MCF 10A (cell line): ENCODE data around the gene RABGAP1. TPM values are rescaled to one million over a fixed set of nuclear protein-coding genes. Genes with fewer than 3 reads are reported as not detected.

Experiments used
- BruUV-seq: library from RNA; stranded (reverse); fragments of 400-500 nt; replicated peaks from 2 replicates; lab custom pipeline; 2021; lab: Mats Ljungman, UMichigan
- CTCF ChIA-PET: fragments of 300-600 bp; sonication (Branson Sonifier 250); formaldehyde crosslinking; extraction: SDS; loops from one replicate; lab custom pipeline; 2021; ENCODE audit warnings: antibody characterized with exemption, inconsistent platforms; lab: Yijun Ruan, JAX
- POLR2A ChIA-PET: fragments of 300-600, 350-650 bp; sonication (Branson Sonifier 250); formaldehyde crosslinking; extraction: SDS; loops from one replicate; lab custom pipeline; 2020; ENCODE audit warnings: antibody characterized with exemption, inconsistent platforms; lab: Yijun Ruan, JAX
- DNase-seq: peaks from one replicate; pipeline ENCODE4 v3.0.0-alpha.2; 2018; ENCODE audit not compliant: unreplicated experiment
- H3K27ac Mint-ChIP-seq: one replicate; pipeline ENCODE4 v1.8.0; 2022; ENCODE audit warnings: mild to moderate bottlenecking, low read depth, mixed read lengths; ENCODE audit not compliant: unreplicated experiment
- H3K27me3 Mint-ChIP-seq: one replicate; pipeline ENCODE4 v1.8.0; 2022; ENCODE audit warnings: mixed read lengths; ENCODE audit not compliant: insufficient read depth, unreplicated experiment
- H3K36me3 Mint-ChIP-seq: one replicate; pipeline ENCODE4 v1.8.0; 2022; ENCODE audit warnings: mild to moderate bottlenecking, moderate library complexity, mixed read lengths; ENCODE audit not compliant: insufficient read depth, unreplicated experiment
- H3K4me1 Mint-ChIP-seq: one replicate; pipeline ENCODE4 v1.8.0; 2022; ENCODE audit warnings: mixed read lengths; ENCODE audit not compliant: insufficient read depth, unreplicated experiment
- H3K4me3 Mint-ChIP-seq: one replicate; pipeline ENCODE4 v1.8.0; 2022; ENCODE audit warnings: mild to moderate bottlenecking, moderate library complexity, mixed read lengths; ENCODE audit not compliant: unreplicated experiment
- H3K9me3 Mint-ChIP-seq: one replicate; pipeline ENCODE4 v1.8.0; 2022; ENCODE audit warnings: mixed read lengths; ENCODE audit not compliant: unreplicated experiment
- CTCF ChIP-seq: fragments of 200-600 bp; IDR thresholded peaks from one replicate; pipeline ENCODE4 v1.8.0; 2022; ENCODE audit warnings: antibody characterized with exemption, mild to moderate bottlenecking; ENCODE audit not compliant: unreplicated experiment
- intact Hi-C: fragments of 100-400 bp; cut with micrococcal nuclease; formaldehyde crosslinking; loops from 2 replicates; pipeline ENCODE4 v1.14.1; 2022
- total RNA-seq: library from RNA; stranded (reverse); gene quantifications from 2 replicates; pipeline ENCODE4 v1.2.3, GENCODE V29; 2022

Gene RABGAP1
- total RNA-seq, 1 experiment from 2014 or later, result 43.1 TPM

DNA sequence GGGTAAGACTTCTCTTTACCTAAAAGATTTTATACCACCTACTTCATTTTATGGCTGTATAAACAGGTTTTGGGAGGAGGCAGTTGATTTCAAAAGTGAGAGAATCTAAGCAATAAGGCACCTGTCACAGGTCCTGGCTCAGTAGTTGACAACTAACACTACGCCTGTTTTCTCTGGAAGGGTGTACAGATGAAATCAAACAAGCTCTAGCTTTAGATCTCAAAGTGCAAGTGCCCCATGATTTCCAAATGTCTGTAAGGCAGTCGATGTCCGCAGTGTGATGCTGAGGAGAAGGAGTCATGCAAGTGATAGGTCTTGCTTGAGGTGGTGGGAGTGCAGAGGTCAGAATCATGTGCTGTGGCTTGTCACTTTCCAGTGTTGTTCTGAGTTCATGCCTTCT lies 158.7 kb downstream of the RABGAP1 start:
- no peak overlapping the region for H3K27ac Mint-ChIP-seq
- CTCF ChIA-PET, result interaction anchor here (8.0 kb wide), 1 partner anchor 250 kb away, joined by 88 read pairs; no protein-coding TSS in a partner anchor
- H3K4me3 Mint-ChIP-seq, result no peak overlapping the region
- BruUV-seq, result no TSS peak
- DNase-seq, result no peak
- POLR2A ChIA-PET, result interaction anchor here (1.1 kb wide), 1 partner anchor 37 kb away, joined by 3 read pairs; no protein-coding TSS in a partner anchor
- no peaks in the 10 kb centered on the region for H3K27me3 Mint-ChIP-seq
- no peak for TF ChIP-seq CTCF
- no peaks in the 10 kb centered on the region for H3K4me1 Mint-ChIP-seq
- no peaks in the 10 kb centered on the region for H3K9me3 Mint-ChIP-seq
- intact Hi-C loops, result no loop called here
- H3K36me3 Mint-ChIP-seq, result peaks cover 78% of the 10 kb centered on the region

DNA sequence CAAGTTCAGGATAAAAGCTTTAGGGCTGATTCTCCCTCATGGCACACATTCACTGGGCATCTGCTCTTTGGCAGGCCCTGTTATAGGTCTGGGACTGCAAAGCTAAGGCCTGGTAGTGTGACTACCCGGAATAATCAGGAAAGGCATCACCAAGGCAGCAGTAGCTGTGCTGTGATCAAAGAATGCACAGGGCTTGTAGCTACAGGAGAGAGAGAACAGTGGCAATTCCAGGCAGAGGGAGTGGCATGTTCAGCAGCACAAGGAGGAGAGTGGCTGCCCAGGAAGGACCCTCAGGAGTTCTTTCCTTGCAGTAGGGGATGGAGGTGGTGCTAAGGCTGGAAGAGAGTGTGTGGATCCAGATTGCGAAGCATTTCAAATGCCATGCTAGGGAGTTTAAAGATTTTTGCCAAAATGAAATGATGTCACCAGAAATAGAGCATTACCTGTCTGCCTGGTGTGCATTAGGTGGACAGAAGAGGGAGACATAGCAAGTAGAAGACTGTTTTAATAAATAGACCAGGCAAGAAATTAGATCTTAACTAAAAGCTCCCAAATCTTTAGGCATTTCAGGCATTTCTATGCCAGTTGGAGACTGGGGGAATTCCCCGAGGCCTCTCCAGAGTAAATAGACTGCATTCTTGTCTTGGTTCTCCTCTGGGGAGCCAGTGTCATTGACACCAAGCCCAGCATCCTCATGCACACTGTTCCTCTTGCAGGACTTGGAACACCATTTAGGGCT lies 161.7 kb downstream of the RABGAP1 start:
- no TSS peak for BruUV-seq
- Mint-ChIP-seq H3K4me3 (no peak overlapping the region), H3K4me1 (no peaks in the 10 kb centered on the region), H3K27me3 (no peaks in the 10 kb centered on the region), H3K36me3 (peaks cover 93% of the 10 kb centered on the region), H3K27ac (no peak overlapping the region), H3K9me3 (no peaks in the 10 kb centered on the region)
- intact Hi-C loops, result loop anchor here (1.0 to 2.0 kb wide), 2 partner anchors 122 to 248 kb away; no protein-coding TSS in a partner anchor
- peak; percentile 23 for TF ChIP-seq CTCF
- ChIA-PET POLR2A (no interaction called here), CTCF (interaction anchor here (0.6 to 8.0 kb wide), 23 partner anchors 8 to 637 kb away, joined by 3 to 88 read pairs (median 4); no protein-coding TSS in a partner anchor)
- DNase-seq, result peak; percentile 6

DNA sequence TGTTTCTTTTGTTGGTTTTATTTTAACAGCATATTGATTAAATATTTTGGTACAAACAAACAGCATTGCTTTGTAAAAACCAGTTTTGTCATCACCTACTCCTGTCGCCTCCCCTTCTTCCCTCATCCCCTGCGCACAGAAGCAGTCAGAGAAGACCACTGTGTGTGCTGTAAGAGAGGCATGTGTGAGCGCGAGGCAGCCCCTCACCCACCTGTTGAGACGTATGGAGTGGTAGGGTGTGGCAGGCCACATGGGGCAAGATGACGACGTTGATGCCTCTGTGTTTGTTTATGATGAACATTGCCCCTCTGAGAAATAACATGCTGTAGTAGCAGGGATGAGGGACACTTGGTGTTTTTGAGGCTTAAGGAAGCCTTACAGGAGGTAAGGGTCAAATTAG lies 164.0 kb downstream of the RABGAP1 start:
- BruUV-seq, result no TSS peak
- no peaks in the 10 kb centered on the region for H3K9me3 Mint-ChIP-seq

More for the DNA sequence above, 164.0 kb downstream of the RABGAP1 start:
- ChIA-PET POLR2A (no interaction called here), CTCF (interaction anchor here (0.6 to 8.0 kb wide), 7 partner anchors 9 to 245 kb away, joined by 3 to 88 read pairs (median 5); no protein-coding TSS in a partner anchor)
- no peaks in the 10 kb centered on the region for H3K27me3 Mint-ChIP-seq
- no peak for DNase-seq
- no peaks in the 10 kb centered on the region for H3K4me1 Mint-ChIP-seq
- intact Hi-C loops, result no loop called here
- peaks cover 88% of the 10 kb centered on the region for H3K36me3 Mint-ChIP-seq
- no peak for TF ChIP-seq CTCF
- no peak overlapping the region for H3K27ac Mint-ChIP-seq
- no peak overlapping the region for H3K4me3 Mint-ChIP-seq
